Measurements from ENCODE around the gene ADRB2. TPM values are rescaled to one million over a fixed set of nuclear protein-coding genes. Genes with fewer than 3 reads are reported as not detected.

Gene ADRB2
- total RNA-seq, 1 experiment from 2014 or later: 1.0 TPM

- Histone ChIP-seq H3K4me3 (ENCODE audit: low read depth in 2 of 2, low read length in 2 of 2) (no peak overlapping the region), H3K9me3 (ENCODE audit: control insufficient read depth, insufficient read depth, low read depth, low read length) (no peaks in the 10 kb centered on the region), H3K36me3 (ENCODE audit: control insufficient read depth, insufficient read depth, low read length) (no peaks in the 10 kb centered on the region), H3K4me1 (ENCODE audit: control insufficient read depth, insufficient read depth, low read length) (no peaks in the 10 kb centered on the region), H3K27ac (ENCODE audit: low read length) (no peak overlapping the region), H3K27me3 (ENCODE audit: control insufficient read depth, insufficient read depth, low read length) (no peaks in the 10 kb centered on the region)
- ATAC-seq: no peak
- DNase-seq (ENCODE audit: low read depth, low spot score): no peak
- in situ Hi-C loops (cut with HindIII; ENCODE audit: low pct_unique_long_range_greater_than_20kb, low sequenced_read_pairs): no loop called here
- intact Hi-C loops (cut with micrococcal nuclease; ENCODE audit: unreplicated experiment): no loop called here
- no TSS peak for BruUV-seq (replicated peaks)
- ChIA-PET POLR2A (no interaction called here), CTCF (no interaction called here)
- TF ChIP-seq REST (IDR thresholded peaks at IDR 0.05; ENCODE audit: insufficient read depth in 1 of 2, low read depth in 2 of 2, low read length in 1 of 2): no peak
- TF ChIP-seq, protein P1, sequence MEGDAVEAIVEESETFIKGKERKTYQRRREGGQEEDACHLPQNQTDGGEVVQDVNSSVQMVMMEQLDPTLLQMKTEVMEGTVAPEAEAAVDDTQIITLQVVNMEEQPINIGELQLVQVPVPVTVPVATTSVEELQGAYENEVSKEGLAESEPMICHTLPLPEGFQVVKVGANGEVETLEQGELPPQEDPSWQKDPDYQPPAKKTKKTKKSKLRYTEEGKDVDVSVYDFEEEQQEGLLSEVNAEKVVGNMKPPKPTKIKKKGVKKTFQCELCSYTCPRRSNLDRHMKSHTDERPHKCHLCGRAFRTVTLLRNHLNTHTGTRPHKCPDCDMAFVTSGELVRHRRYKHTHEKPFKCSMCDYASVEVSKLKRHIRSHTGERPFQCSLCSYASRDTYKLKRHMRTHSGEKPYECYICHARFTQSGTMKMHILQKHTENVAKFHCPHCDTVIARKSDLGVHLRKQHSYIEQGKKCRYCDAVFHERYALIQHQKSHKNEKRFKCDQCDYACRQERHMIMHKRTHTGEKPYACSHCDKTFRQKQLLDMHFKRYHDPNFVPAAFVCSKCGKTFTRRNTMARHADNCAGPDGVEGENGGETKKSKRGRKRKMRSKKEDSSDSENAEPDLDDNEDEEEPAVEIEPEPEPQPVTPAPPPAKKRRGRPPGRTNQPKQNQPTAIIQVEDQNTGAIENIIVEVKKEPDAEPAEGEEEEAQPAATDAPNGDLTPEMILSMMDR (IDR thresholded peaks at IDR 0.05): no peak
- TF ChIP-seq TCF7L2 (IDR thresholded peaks at IDR 0.05; ENCODE audit: low read depth, low read length): no peak
- no peak for TF ChIP-seq POLR2AphosphoS5 (IDR thresholded peaks at IDR 0.05; ENCODE audit: low read depth, low read length)
- TF ChIP-seq SIN3A (IDR thresholded peaks at IDR 0.05; ENCODE audit: borderline replicate concordance, insufficient read depth, low read depth, low read length): no peak
These were observed 31.7 kb downstream of the ADRB2 start for GRCh38 chr5:148858106-148858505.

DNA sequence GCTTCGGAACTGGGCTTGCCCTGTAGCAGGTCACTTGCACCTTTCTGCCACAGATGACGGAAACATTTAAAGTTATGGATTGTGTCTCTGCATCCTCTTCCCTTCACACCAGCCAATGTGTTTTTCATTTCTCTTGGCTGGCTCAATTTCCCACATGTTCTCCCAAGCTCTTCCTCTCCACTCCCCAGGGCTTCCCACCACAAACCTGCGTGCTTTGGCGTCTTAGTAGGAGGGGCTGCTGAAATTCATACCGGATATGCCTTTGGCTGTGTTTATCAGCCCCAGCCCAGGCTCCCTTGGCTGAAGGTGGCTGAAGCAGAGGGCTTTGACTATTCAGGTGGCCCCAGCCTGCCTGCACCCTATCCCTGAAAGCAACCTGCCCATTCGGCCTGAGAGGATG, 32.1 kb downstream of the ADRB2 start:
- TF ChIP-seq, protein P1 (IDR thresholded peaks at IDR 0.05): no peak
- TF ChIP-seq POLR2AphosphoS5 (IDR thresholded peaks at IDR 0.05; ENCODE audit: low read depth, low read length): no peak
- no peak for TF ChIP-seq TCF7L2 (IDR thresholded peaks at IDR 0.05; ENCODE audit: low read depth, low read length)
- no peak for TF ChIP-seq SIN3A (IDR thresholded peaks at IDR 0.05; ENCODE audit: borderline replicate concordance, insufficient read depth, low read depth, low read length)
- no peak for TF ChIP-seq REST (IDR thresholded peaks at IDR 0.05; ENCODE audit: insufficient read depth in 1 of 2, low read depth in 2 of 2, low read length in 1 of 2)
- H3K4me3 ChIP-seq (ENCODE audit: low read depth in 2 of 2, low read length in 2 of 2): no peak overlapping the region
- ATAC-seq (no peak), DNase-seq (ENCODE audit: low read depth, low spot score) (no peak)
- H3K4me1 ChIP-seq (ENCODE audit: control insufficient read depth, insufficient read depth, low read length): no peaks in the 10 kb centered on the region
- no peak overlapping the region for H3K27ac ChIP-seq (ENCODE audit: low read length)
- no peaks in the 10 kb centered on the region for H3K27me3 ChIP-seq (ENCODE audit: control insufficient read depth, insufficient read depth, low read length)
- intact Hi-C loops (cut with micrococcal nuclease; ENCODE audit: unreplicated experiment) (no loop called here), in situ Hi-C loops (cut with HindIII; ENCODE audit: low pct_unique_long_range_greater_than_20kb, low sequenced_read_pairs) (no loop called here)
- ChIA-PET CTCF (no interaction called here), POLR2A (no interaction called here)
- no TSS peak for BruUV-seq (replicated peaks)
- no peaks in the 10 kb centered on the region for H3K36me3 ChIP-seq (ENCODE audit: control insufficient read depth, insufficient read depth, low read length)
- H3K9me3 ChIP-seq (ENCODE audit: control insufficient read depth, insufficient read depth, low read depth, low read length): no peaks in the 10 kb centered on the region

All from Panc1 (cell line).